ENCODE results near the gene KIRREL3. TPM values are rescaled to one million over a fixed set of nuclear protein-coding genes. Genes with fewer than 3 reads are reported as not detected.

Gene KIRREL3
- total and polyA plus RNA-seq, 9 of the 15 experiments (the other 6 are each of a cell fraction or from before 2014, with no cell fraction given): 0.04 to 0.10 TPM; not detected in 7

DNA sequence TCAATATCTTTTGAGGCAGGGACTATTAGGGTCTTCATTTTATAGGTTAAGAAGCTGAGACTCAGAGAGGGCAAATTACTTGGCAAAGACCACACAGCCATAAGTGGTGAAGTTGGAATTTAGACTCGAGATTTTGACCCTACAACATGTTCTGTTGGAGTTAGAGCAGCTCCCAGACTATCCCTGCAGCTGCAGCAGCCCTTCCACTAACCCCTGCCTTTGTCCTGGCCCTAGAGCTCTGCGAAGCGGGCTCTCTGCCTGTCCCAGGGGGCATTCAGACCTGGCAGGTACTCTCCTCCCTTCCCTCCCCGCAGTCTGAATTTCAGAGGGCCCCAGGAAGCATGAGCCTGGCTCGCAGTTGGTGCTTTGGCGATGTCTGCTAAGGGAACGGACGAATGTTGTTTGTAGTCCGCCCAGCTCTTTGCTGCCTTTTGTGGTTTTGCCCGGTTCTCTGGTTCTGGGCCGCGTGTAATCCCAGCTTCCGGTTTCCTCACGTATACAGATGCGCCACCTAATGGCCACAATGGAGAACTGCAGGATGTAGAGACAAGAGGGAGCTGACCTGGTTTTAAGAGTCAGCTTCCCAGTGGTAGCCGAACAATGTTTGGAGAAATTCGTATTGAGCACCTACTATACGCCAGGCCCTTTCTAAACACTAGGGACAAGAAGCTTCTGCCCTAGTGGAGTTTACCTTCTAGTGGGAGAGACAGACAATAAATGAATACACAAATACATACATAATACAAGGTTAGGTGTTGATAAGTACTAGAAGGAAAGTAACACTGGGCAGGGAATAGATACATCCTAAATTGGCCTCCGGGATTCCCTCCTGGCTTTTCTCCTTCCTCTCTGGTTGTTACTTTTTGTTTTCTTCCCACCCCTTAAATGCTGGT, 519.9 kb downstream of the KIRREL3 start (continued):
- TF ChIP-seq XRCC3 (IDR thresholded peaks at IDR 0.05) (no peak), DEAF1 (CRISPR knock-in tag; IDR thresholded peaks at IDR 0.05) (peak; percentile 59), HCFC1 (IDR thresholded peaks at IDR 0.05; ENCODE audit: low read depth, low read length) (0 out of 2 replicates have a peak, but pooled peaks have one; percentile 15), SIN3A (IDR thresholded peaks at IDR 0.05; ENCODE audit: borderline replicate concordance in 2 of 2, control insufficient read depth in 1 of 2, low read depth in 2 of 2, low read length in 2 of 2) (no peak), NONO (IDR thresholded peaks at IDR 0.05; ENCODE audit: low read depth in 2 of 2, low read length in 1 of 2) (no peak), RHOXF2B (CRISPR knock-in tag; conservative IDR thresholded peaks at IDR 0.05) (no peak), SMAD2 (IDR thresholded peaks at IDR 0.05; ENCODE audit: low read depth, low read length) (no peak), TCFL5 (CRISPR knock-in tag; conservative IDR thresholded peaks at IDR 0.05) (no peak), CBX2 (IDR thresholded peaks at IDR 0.05; ENCODE audit: insufficient read depth, low read length, poor library complexity, severe bottlenecking) (no peak), KDM2B (CRISPR knock-in tag; IDR thresholded peaks at IDR 0.05) (no peak), MCM3 (IDR thresholded peaks at IDR 0.05) (no peak), SUPT5H (IDR thresholded peaks at IDR 0.05) (no peak), CBX5 (IDR thresholded peaks at IDR 0.05; ENCODE audit: borderline replicate concordance, low read depth) (no peak), BRF1 (IDR thresholded peaks at IDR 0.05; ENCODE audit: borderline replicate concordance, extremely low read depth, insufficient read length) (no peak), EHMT2 (IDR thresholded peaks at IDR 0.05) (peak; percentile 58; the same call in 1 of the 2 replicates), TARDBP (IDR thresholded peaks at IDR 0.05) (no peak), GTF2E2 (tag; IDR thresholded peaks at IDR 0.05) (no peak), RFX5 (IDR thresholded peaks at IDR 0.05; ENCODE audit: low read depth, low read length) (no peak), KLF1 (tag; IDR thresholded peaks at IDR 0.05) (no peak), KAT8 (IDR thresholded peaks at IDR 0.05; ENCODE audit: low read depth) (no peak), SMAD4 (CRISPR knock-in tag; conservative IDR thresholded peaks at IDR 0.05) (no peak)

Measured in K562 (cell line).